GM12878 (cell line): Measurements from ENCODE around the gene LIMA1. TPM values are rescaled to one million over a fixed set of nuclear protein-coding genes. Genes with fewer than 3 reads are reported as not detected.

ENCODE experiments used
- ATAC-seq: fragments of 200-7000 bp; cut with Tn5 transposase; 3 replicates; pipeline ENCODE4 v1.9.1; 2020; ENCODE audit warnings: mild to moderate bottlenecking, moderate library complexity
- BruUV-seq: library from RNA; stranded (reverse); fragments of 400-500 nt; replicated peaks from 2 replicates; lab custom pipeline; 2021; lab: Mats Ljungman, UMichigan
- CTCF ChIA-PET: fragments of 300-600 bp; sonication (Branson Sonifier 250); formaldehyde crosslinking; extraction: SDS; loops from one replicate; lab custom pipeline; 2021; ENCODE audit warnings: inconsistent platforms; lab: Yijun Ruan, JAX
- POLR2A ChIA-PET: fragments of 350-600 bp; formaldehyde crosslinking; extraction: SDS; loops from one replicate; lab custom pipeline; 2021; ENCODE audit warnings: inconsistent platforms; lab: Charles Lee
- RAD21 ChIA-PET: fragments of 300-600 bp; sonication (Branson Sonifier 250); formaldehyde crosslinking; loops from one replicate; lab custom pipeline; 2023; ENCODE audit warnings: antibody characterized with exemption; ENCODE audit not compliant: unreplicated experiment; lab: Charles Lee
- SMC1A ChIA-PET: fragments of 300-600 bp; sonication (Branson Sonifier 250); formaldehyde crosslinking; loops from one replicate; lab custom pipeline; 2023; ENCODE audit not compliant: unreplicated experiment, uncharacterized antibody; lab: Charles Lee
- DNase-seq: peaks from one replicate; pipeline ENCODE4 v3.0.0-alpha.2; 2011; ENCODE audit warnings: low read depth, low spot score
- FAIRE-seq: peaks from 3 replicates; lab custom pipeline; 2011; peaks lifted over from hg19 to GRCh38; lab: Jason Lieb, UNC
- H2AFZ ChIP-seq: 2 replicates; pipeline ENCODE4 v1.6.0; 2011; ENCODE audit warnings: low read depth, low read length, control low read depth; ENCODE audit not compliant: control insufficient read depth
- H3K27ac ChIP-seq: 2 replicates; pipeline ENCODE4 v1.5.1; 2011; ENCODE audit warnings: control low read depth; ENCODE audit not compliant: control insufficient read depth, insufficient read depth
- H3K27me3 ChIP-seq, 2 experiments: replicated peaks in 1 of 2; 2 replicates each; pipeline versions ENCODE4 v1.6.0 to v1.6.1; 2011; ENCODE audit warnings: low read length in 1 of 2; ENCODE audit not compliant: control insufficient read depth in 2 of 2, insufficient read depth in 2 of 2
- H3K36me3 ChIP-seq, 2 experiments: 2 replicates each; pipeline ENCODE4 v1.5.1; 2011; ENCODE audit warnings: low read length in 1 of 2; ENCODE audit not compliant: control insufficient read depth in 2 of 2, insufficient read depth in 2 of 2
- H3K4me1 ChIP-seq: 2 replicates; pipeline ENCODE4 v1.6.1; 2011; ENCODE audit warnings: mild to moderate bottlenecking, low read length, moderate library complexity, mixed read lengths; ENCODE audit not compliant: control insufficient read depth, insufficient read depth
- H3K4me2 ChIP-seq: 2 replicates; pipeline ENCODE4 v1.6.0; 2011; ENCODE audit warnings: control low read depth; ENCODE audit not compliant: control insufficient read depth, insufficient read depth
- H3K4me3 ChIP-seq: fragments of 200-600 bp; sonication (generic); 2 replicates; pipeline ENCODE4 v1.5.1; 2016
- H3K79me2 ChIP-seq: 2 replicates; pipeline ENCODE4 v1.6.0; 2011; ENCODE audit warnings: low read length; ENCODE audit not compliant: control insufficient read depth, insufficient read depth
- H3K9ac ChIP-seq: 2 replicates; pipeline ENCODE4 v1.8.0; 2011; ENCODE audit warnings: low read length, control low read depth, mixed read lengths; ENCODE audit not compliant: control insufficient read depth, insufficient read depth
- H3K9me3 ChIP-seq: replicated peaks from 3 replicates; pipeline ENCODE4 v1.5.1; 2011; ENCODE audit warnings: mild to moderate bottlenecking, low read length; ENCODE audit not compliant: control insufficient read depth, insufficient read depth
- H4K20me1 ChIP-seq: 2 replicates; pipeline ENCODE4 v1.6.0; 2011; ENCODE audit not compliant: control insufficient read depth, insufficient read depth
- BCL3 ChIP-seq: IDR thresholded peaks from 2 replicates; pipeline ENCODE4 v1.6.1; 2011; ENCODE audit warnings: borderline replicate concordance, low read depth, mild to moderate bottlenecking, moderate library complexity, low read length; ENCODE audit not compliant: insufficient read depth, poor library complexity, severe bottlenecking
- CBFB ChIP-seq: IDR thresholded peaks from 2 replicates; pipeline ENCODE4 v1.6.1; 2016; ENCODE audit warnings: antibody characterized with exemption, low read depth
- CHD2 ChIP-seq: IDR thresholded peaks from 2 replicates; pipeline ENCODE4 v1.6.1; 2011; ENCODE audit warnings: low read depth, low read length, improper control_type of control experiment, borderline replicate concordance
- IKZF1 ChIP-seq: fragments of 450-650 bp; conservative IDR thresholded peaks from 2 replicates; pipeline ENCODE4 v1.6.1; 2017; ENCODE audit warnings: antibody characterized with exemption, mild to moderate bottlenecking
- IRF4 ChIP-seq: IDR thresholded peaks from 2 replicates; pipeline ENCODE4 v1.6.1; 2011; ENCODE audit warnings: low read depth, low read length
- KLF5 ChIP-seq: fragments of 450-650 bp; IDR thresholded peaks from 2 replicates; pipeline ENCODE4 v1.6.1; 2014; ENCODE audit warnings: mild to moderate bottlenecking; ENCODE audit not compliant: partially characterized antibody
- POLR2AphosphoS5 ChIP-seq: IDR thresholded peaks from 2 replicates; pipeline ENCODE4 v1.6.1; 2011; ENCODE audit warnings: mild to moderate bottlenecking, low read length, inconsistent platforms
- WRNIP1 ChIP-seq: IDR thresholded peaks from 2 replicates; pipeline ENCODE4 v1.6.1; 2011; ENCODE audit warnings: low read depth, low read length, improper control_type of control experiment, borderline replicate concordance
- ZBTB40 ChIP-seq: fragments of 450-650 bp; IDR thresholded peaks from 2 replicates; pipeline ENCODE4 v1.6.1; 2016; ENCODE audit warnings: mild to moderate bottlenecking, moderate library complexity, borderline replicate concordance
- ZNF217 ChIP-seq: fragments of 450-650 bp; IDR thresholded peaks from 2 replicates; pipeline ENCODE4 v1.6.1; 2017; ENCODE audit warnings: antibody characterized with exemption, mild to moderate bottlenecking
- WGBS: methylation state at CpG from one replicate; pipeline ENCODE4 v1.1.6; 2016; ENCODE audit warnings: low lambda C conversion rate; ENCODE audit not compliant: insufficient replicate concordance, insufficient coverage; ENCODE audit errors: missing lambda C conversion rate; 5-methylcytosine and 5-hydroxymethylcytosine counted together
- in situ Hi-C: fragments of 300-500 bp; cut with MboI; formaldehyde crosslinking; loops from 9 replicates; pipeline ENCODE4 v1.14.3; 2018; ENCODE audit warnings: mixed read lengths
- intact Hi-C: fragments of 100-400 bp; cut with micrococcal nuclease; formaldehyde crosslinking; loops from one replicate; pipeline ENCODE4 v1.14.2; 2022; ENCODE audit not compliant: unreplicated experiment
- polyA plus RNA-seq, 11 experiments: library from polyadenylated mRNA; depleted of rRNA in 4 of 11; unstranded in 6 of 11; stranded (reverse) in 5 of 11; fragments of >200 nt; fragmentation: Nextera tagmentation in 4 of 11; fragmentation: Illumina TruSeq in 1 of 11; extraction: Ambion mirVana in 4 of 11; extraction: Trizol in 1 of 11; gene quantifications; 1 replicate in 1 of 11; 2 replicates in 10 of 11; pipeline versions ENCODE4 v1.2.1 to v1.2.3, GENCODE V29; 2011 to 2016; ENCODE audit warnings: inconsistent platforms in 2 of 11, missing spikeins in 2 of 11, low read depth in 1 of 11
- total RNA-seq, 4 experiments: library from RNA; depleted of rRNA in 3 of 4; stranded (reverse); fragments of >200 nt in 3 of 4; fragmentation: Illumina TruSeq in 1 of 4; extraction: Trizol in 1 of 4; gene quantifications; 2 replicates each; pipeline versions ENCODE4 v1.2.1 to v1.2.3, GENCODE V29; 2013 to 2021
- TF ChIP-seq, protein P1 (sequence below): IDR thresholded peaks from 2 replicates; pipeline ENCODE4 v1.6.1; 2012; ENCODE audit warnings: mild to moderate bottlenecking, low read depth, low read length

Gene LIMA1
- total and polyA plus RNA-seq, 10 of the 15 experiments (the other 5 are each of a cell fraction or from before 2014, with no cell fraction given), result 53.2 to 109 (median 60.8) TPM

- Histone ChIP-seq H3K27ac (peak overlapping the region; percentile 83), H4K20me1 (no peaks in the 10 kb centered on the region), H3K36me3 (no peaks in the 10 kb centered on the region), H3K4me2 (peak overlapping the region; percentile 61), H2AFZ (peak overlapping the region; percentile 72), H3K4me1 (peaks cover 38% of the 10 kb centered on the region), H3K9me3 (no peaks in the 10 kb centered on the region), H3K79me2 (no peaks in the 10 kb centered on the region), H3K9ac (peak overlapping the region; percentile 46; the same call in 1 of the 2 replicates), H3K27me3 (no peaks in the 10 kb centered on the region), H3K4me3 (peak overlapping the region; percentile 5; the same call in 1 of the 2 replicates)
- CTCF ChIA-PET, result interaction anchor here (0.7 to 2.7 kb wide), 10 partner anchors 14 to 258 kb away, joined by 3 to 20 read pairs (median 4); partner anchors contain the start of genes COX14, LIMA1 and SMARCD1
- POLR2A ChIA-PET, result interaction anchor here (0.5 to 2.8 kb wide), 7 partner anchors 8 to 210 kb away, joined by 3 to 26 read pairs (median 6); partner anchors contain the start of gene LIMA1
- in situ Hi-C loops, result no loop called here
- no TSS peak for BruUV-seq
- SMC1A ChIA-PET, result interaction anchor here (0.7 to 6.6 kb wide), 15 partner anchors 7 to 163 kb away, joined by 3 to 97 read pairs (median 4); partner anchors contain the start of genes COX14 and LIMA1
- ATAC-seq (peak; percentile 80), DNase-seq (peak; percentile 62), FAIRE-seq (peak; percentile 54)
- RAD21 ChIA-PET, result interaction anchor here (0.8 to 4.0 kb wide), 12 partner anchors 11 to 418 kb away, joined by 3 to 51 read pairs (median 4); partner anchors contain the start of gene LIMA1
- intact Hi-C loops, result loop anchor here (2.0 kb wide), 1 partner anchor 26 kb away; no protein-coding TSS in a partner anchor
- 30% methylated on average over 3 of the region's 3 CpGs for WGBS
- TF ChIP-seq KLF5 (no peak), IRF4 (peak; percentile 72), ZNF217 (no peak), CBFB (0 out of 2 replicates have a peak, but pooled peaks have one; percentile 39), BCL3 (no peak), ZBTB40 (no peak), CHD2 (peak; percentile 39; the same call in 1 of the 2 replicates), POLR2AphosphoS5 (no peak), WRNIP1 (no peak), IKZF1 (peak; percentile 87)
- TF ChIP-seq, protein P1, sequence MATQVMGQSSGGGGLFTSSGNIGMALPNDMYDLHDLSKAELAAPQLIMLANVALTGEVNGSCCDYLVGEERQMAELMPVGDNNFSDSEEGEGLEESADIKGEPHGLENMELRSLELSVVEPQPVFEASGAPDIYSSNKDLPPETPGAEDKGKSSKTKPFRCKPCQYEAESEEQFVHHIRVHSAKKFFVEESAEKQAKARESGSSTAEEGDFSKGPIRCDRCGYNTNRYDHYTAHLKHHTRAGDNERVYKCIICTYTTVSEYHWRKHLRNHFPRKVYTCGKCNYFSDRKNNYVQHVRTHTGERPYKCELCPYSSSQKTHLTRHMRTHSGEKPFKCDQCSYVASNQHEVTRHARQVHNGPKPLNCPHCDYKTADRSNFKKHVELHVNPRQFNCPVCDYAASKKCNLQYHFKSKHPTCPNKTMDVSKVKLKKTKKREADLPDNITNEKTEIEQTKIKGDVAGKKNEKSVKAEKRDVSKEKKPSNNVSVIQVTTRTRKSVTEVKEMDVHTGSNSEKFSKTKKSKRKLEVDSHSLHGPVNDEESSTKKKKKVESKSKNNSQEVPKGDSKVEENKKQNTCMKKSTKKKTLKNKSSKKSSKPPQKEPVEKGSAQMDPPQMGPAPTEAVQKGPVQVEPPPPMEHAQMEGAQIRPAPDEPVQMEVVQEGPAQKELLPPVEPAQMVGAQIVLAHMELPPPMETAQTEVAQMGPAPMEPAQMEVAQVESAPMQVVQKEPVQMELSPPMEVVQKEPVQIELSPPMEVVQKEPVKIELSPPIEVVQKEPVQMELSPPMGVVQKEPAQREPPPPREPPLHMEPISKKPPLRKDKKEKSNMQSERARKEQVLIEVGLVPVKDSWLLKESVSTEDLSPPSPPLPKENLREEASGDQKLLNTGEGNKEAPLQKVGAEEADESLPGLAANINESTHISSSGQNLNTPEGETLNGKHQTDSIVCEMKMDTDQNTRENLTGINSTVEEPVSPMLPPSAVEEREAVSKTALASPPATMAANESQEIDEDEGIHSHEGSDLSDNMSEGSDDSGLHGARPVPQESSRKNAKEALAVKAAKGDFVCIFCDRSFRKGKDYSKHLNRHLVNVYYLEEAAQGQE, result no peak
Observed at GRCh38 chr12:50246873-50247612, 36.3 kb downstream of the LIMA1 start.
